ENCODE data around the gene COX8A.
"Not testable (repeated sequence)": the region's sequence is repeated elsewhere in the genome, so short reads cannot be mapped to it uniquely, and the experiment has no call there.

The COX8A gene

GRCh38 chr11:63969461-63969860 is 5.0 kb upstream of the COX8A start:
- no peak for DNase-seq (ENCODE audit: low read depth in 2 of 3, low spot score in 2 of 3)

- no peak for DNase-seq (ENCODE audit: low read depth in 2 of 3, low spot score in 2 of 3)
Measured at GRCh38 chr11:63970902-63971301, 3.5 kb upstream of the COX8A start.

GRCh38 chr11:63973912-63974258 is 535 bp upstream of the COX8A start:
- DNase-seq (ENCODE audit: low read depth in 2 of 3, low spot score in 2 of 3) = not testable (repeated sequence)

- no peak for DNase-seq (ENCODE audit: low read depth in 2 of 3, low spot score in 2 of 3)
Measured at GRCh38 chr11:63978551-63979239, 4.3 kb downstream of the COX8A start.

- no peak for DNase-seq (ENCODE audit: low read depth in 2 of 3, low spot score in 2 of 3)
Measured at GRCh38 chr11:63979426-63979825, 5.0 kb downstream of the COX8A start.

GRCh38 chr11:63985812-63986155 is 11.4 kb downstream of the COX8A start:
- peak in 1 of 3 experiments; percentile 52 for DNase-seq (ENCODE audit: low read depth in 2 of 3, low spot score in 2 of 3)

GRCh38 chr11:63986156-63986931 is 11.9 kb downstream of the COX8A start, which contains the start of gene OTUB1:
OTUB1 (plus strand) TSS chr11:63986438; CDS start chr11:63986457, 19 bp downstream.
- DNase-seq (ENCODE audit: low read depth in 2 of 3, low spot score in 2 of 3) = peak; percentile 62 to 68 (median 67)

- no peak for DNase-seq (ENCODE audit: low read depth in 2 of 3, low spot score in 2 of 3)
Measured at GRCh38 chr11:63986932-63987513, 12.6 kb downstream of the COX8A start.

- no peak for DNase-seq (ENCODE audit: low read depth in 2 of 3, low spot score in 2 of 3)
Measured at GRCh38 chr11:63991558-63991957, 17.1 kb downstream of the COX8A start.

GRCh38 chr11:63993100-63993499 is 18.7 kb downstream of the COX8A start:
- DNase-seq (ENCODE audit: low read depth in 2 of 3, low spot score in 2 of 3) = no peak

- DNase-seq (ENCODE audit: low read depth in 2 of 3, low spot score in 2 of 3) = no peak
Measured at GRCh38 chr11:63993993-63994392, 19.6 kb downstream of the COX8A start.

- no peak for DNase-seq (ENCODE audit: low read depth in 2 of 3, low spot score in 2 of 3)
Measured at GRCh38 chr11:63996512-63996911, 22.1 kb downstream of the COX8A start.

GRCh38 chr11:63997104-63997700 is 22.8 kb downstream of the COX8A start:
- no peak for DNase-seq (ENCODE audit: low read depth in 2 of 3, low spot score in 2 of 3)

GRCh38 chr11:63997801-63998337 is 23.4 kb downstream of the COX8A start:
- no peak for DNase-seq (ENCODE audit: low read depth in 2 of 3, low spot score in 2 of 3)

GRCh38 chr11:63998558-63999348 is 24.3 kb downstream of the COX8A start:
- no peak for DNase-seq (ENCODE audit: low read depth in 2 of 3, low spot score in 2 of 3)

GRCh38 chr11:63999349-64000025 is 25.1 kb downstream of the COX8A start:
- peak in 1 of 3 experiments; percentile 43 for DNase-seq (ENCODE audit: low read depth in 2 of 3, low spot score in 2 of 3)

GRCh38 chr11:64000026-64000739 is 25.8 kb downstream of the COX8A start:
- peak; percentile 53 to 55 (median 54) for DNase-seq (ENCODE audit: low read depth in 2 of 3, low spot score in 2 of 3)

GRCh38 chr11:64000740-64001483 is 26.5 kb downstream of the COX8A start:
- no peak for DNase-seq (ENCODE audit: low read depth in 2 of 3, low spot score in 2 of 3)
